CD4-positive, alpha-beta T cell treated with Interleukin-6 for 4 hours (primary cell): ENCODE results near the gene SERPINA12.
A peak's percentile ranks its signal among the peaks of the same experiment; 100 is the strongest.
"Not testable (repeated sequence)": the region's sequence is repeated elsewhere in the genome, so short reads cannot be mapped to it uniquely, and the experiment has no call there.

Experiments used
- DNase-seq: peaks from one replicate; pipeline ENCODE4 v3.0.0-alpha.2; 2020; ENCODE audit warnings: mixed read lengths

SERPINA12 gene

DNA sequence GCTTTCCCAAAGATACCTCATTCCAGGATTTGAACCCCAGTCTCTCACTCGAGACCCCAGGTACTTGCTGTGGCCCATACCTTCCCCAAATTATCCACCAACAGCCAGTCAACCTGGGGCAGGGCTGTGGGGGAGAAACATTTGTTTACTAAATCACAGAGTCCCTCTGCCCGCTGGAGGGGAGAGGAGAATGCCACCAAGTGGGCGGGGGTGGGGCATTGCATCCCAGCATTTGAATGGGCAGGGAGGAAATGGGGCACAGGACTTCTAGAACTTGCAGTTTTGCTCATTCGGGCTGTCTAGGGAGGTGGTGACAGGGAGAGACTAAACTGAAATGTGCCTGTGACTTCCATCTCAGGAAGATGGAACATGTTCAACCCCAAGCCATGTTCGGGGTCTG lies 22.4 kb downstream of the SERPINA12 start:
- DNase-seq = no peak

DNA sequence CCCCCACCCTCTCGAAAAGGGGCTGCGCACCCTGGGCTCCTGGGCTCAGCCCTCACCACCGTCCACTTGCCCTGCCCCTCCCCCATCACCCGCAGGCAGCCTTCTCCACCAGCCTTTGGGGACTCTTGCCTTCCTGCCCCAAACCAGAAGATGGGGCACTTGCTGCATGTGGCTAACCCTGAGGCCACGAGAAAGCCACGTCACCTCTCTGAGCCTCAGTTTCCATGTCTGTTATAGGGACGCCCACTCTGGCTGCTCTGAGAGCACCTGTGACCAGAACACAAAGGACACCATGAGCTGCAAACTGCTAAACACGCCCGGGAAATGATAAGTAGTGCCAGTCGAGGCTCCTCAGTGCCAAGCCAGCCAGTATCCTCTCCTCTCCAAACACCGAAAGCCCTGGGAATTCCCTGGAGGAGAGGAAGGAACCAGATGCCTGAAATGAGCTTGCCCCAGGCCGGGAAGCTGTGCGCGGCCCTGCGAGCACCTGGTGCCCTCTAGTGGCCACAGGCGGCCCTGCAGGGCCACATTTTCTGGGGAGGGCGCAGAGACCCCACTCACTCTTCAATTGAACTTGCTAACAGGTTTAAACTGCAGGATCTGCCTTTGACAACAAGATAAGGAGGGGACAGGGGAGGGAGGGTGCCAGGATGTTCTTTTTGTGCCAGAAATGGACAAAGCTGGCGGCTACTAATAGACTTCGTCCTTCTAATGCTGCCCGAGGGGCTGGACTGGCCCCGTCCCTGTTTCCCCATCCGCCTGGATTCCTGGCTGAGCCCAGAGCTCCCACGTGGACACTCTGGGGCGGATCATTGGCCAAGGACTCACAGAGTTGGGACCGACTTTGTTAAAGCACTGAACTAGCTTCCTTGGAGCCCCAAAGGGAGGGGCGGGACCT lies 23.1 kb downstream of the SERPINA12 start:
- DNase-seq = peak; percentile 31

DNA sequence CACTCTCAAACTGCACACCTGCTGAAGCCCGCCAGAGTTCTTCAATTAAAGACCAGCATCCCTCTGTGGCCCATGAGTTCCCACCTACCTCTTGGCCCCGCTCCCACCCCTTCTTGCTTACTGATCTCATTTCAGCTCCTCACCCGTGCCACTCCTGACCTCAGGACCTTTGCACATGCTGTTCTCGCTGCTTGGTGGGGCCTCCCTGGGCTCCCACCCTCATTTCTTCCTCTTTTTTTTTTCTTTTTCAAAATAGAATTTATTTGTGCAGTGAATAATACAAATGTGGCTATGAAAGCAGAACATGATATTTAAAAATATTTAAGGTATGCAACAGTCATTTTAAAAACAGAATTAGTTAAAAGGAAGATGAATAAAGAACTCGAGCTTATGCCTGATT lies 24.8 kb downstream of the SERPINA12 start:
- DNase-seq = no peak

DNA sequence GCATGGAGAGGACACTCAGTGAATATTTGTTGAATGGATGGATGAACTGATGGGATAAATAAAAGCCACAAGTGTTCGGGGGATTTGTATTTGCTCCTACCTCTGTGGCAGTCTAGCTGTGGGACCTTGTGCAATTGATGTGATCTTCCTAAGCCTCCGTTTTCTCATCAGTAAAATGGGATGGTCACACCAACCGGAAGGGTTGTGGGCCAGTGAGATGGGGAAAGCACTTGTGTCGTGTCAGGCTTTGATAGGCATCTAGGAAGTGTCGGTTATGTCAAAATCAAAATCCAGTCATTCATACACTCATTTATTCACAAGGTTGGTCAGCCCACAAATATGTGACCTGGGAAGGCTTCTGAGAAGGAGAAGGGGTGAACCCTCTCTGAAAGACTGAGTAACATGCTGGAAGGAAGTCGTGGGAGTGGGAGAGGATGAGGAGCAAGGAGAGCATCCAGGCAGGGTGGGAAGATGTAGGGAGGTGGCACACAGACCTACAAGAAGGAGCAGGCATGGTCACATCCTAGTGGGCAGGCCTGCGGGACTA lies 25.5 kb downstream of the SERPINA12 start:
- DNase-seq = no peak

DNA sequence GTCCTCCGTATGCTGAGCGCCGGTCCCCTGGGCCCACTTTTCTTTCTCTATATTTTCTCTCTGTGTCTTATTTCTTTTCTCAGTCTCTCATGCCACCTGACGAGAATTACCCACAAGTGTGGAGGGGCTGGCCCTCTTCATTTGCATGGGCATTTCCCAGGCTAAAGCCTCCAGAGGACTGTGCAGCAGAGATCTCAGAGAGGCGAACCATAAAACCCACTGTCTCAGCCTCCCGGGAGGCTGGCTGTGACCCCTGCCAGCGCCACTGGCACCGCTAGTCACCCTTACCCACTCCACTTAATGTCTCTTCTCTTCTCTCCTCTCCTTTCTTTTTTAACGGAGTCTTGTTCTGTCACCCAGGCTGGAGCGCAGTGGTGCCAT lies 26.2 kb downstream of the SERPINA12 start:
- DNase-seq = no peak

DNA sequence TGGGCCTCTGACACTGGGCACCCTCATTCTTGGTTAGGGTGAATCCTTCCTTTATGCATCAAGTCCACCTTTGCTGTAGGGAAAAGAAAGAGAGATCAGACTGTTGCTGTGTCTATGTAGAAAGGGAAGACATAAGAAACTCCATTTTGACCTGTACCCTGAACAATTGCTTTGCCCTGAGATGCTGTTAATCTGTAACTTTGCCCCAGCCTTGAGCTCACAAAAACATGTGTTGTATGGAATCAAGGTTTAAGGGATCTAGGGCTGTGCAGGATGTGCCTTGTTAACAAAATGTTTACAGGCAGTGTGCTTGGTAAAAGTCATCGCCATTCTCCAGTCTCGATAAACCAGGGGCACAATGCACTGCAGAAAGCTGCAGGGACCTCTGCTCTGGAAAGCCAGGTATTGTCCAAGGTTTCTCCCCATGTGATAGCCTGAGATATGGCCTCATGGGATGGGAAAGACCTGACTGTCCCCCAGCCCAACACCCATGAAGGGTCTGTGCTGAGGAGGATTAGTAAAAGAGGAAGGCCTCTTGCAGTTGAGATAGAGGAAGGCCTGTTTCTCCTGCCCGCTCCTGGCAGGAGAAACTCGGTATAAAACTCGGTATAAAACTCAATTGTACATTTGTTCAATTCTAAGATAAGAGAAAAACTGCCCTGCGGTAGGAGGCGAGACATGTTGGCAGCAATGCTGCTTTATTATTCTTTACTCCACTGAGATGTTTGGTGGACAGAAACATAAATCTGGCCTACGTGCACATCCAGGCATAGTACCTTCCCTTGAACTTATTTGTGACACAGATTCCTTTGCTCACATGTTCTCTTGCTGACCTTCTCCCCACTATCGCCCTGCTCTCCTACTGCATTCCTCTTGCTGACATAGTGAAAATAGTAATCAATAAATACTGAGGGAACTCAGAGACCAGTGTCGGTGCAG lies 26.9 kb downstream of the SERPINA12 start:
- not testable (repeated sequence) for DNase-seq

DNA sequence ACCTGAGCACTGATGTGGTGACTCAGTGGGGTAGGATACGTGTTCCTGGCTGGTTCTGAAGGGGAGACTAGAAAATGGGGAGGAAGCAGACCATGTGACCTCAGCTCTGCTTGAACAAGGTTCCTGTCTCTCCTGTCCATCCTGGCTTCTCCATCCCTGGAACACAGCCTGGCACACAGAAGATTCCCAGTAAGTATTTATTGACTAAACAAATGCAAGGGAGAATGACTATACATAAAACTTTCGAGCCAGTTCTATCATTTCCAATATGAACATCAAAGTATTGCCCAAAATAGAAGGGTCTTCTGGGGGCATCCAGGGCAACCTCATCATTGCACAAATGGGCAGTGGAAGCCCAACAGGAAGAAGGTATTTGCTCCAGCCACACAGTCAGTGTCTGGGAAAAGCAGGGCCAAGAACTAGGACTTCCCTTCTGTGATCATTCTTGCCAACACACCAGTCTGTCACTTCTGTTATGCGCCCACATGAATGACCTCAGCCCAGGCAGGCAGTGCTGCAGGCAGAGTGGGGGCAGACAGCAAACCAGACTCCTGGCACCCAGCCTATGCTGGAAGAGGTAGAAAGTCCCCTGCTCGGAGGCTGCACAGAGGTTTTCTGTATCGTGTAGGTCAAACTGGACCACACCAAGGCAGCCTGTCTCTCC lies 27.7 kb downstream of the SERPINA12 start:
- DNase-seq = no peak

DNA sequence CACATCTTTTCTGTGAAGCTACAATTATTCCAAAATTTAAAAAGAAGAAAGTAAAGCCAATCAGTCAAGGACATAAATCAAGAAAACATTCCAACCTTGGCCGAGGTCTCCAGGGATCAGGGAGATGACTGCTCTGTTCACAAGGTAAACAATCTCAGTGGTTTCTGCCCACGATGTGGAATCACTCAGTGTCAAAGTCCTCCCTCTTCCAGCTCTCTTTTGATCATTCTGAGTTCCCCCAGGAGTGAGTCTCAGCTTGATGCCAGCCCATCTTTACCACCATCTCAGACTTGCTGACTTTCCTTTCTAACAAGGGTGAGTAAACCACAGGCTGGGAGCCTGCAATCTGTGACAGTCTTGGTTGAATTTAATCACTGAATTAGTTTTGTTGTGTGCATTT lies 28.5 kb downstream of the SERPINA12 start:
- no peak for DNase-seq

DNA sequence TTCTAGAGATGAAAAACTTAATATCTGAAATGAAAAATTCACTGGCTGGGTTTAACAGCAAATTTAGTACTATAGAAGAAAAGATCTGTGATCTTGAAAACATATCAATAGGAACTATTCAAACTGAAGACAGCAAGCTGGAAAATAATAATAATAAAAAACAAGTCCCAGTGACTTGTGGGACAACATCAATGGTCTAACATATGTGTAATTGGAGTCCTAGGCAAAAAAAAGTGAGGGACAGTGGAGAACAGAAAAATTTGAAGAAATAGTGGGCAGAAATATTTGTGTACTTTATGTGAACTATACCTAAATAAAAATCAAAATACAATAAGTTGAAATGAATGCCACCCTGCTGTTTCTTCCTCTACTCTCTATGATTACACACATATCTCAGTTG lies 30.8 kb downstream of the SERPINA12 start:
- no peak for DNase-seq

DNA sequence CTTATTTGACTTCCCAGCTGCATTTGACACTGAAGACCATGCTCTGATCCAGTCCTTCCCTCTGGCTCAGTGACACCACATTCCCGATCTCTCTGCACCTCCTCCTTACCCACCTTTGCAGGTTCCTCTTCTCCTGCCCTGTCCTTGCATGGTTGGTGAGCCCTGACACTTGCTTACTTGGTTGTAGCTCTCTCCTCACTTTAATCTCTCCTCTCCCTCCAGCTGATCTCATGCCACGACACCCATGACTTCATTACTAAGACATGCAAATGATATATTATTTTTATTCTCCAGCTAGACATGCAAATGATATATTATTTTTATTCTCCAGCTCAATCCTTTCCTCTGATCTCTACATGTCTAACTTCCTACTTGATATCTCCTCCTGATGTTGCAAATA lies 33.2 kb downstream of the SERPINA12 start, which contains the start of gene SERPINA9:
Gene SERPINA9, minus strand, starts transcription at position 175 of the 400 bp plus-strand sequence. CDS start 6,357 bp downstream, outside the sequence.
- no peak for DNase-seq

DNA sequence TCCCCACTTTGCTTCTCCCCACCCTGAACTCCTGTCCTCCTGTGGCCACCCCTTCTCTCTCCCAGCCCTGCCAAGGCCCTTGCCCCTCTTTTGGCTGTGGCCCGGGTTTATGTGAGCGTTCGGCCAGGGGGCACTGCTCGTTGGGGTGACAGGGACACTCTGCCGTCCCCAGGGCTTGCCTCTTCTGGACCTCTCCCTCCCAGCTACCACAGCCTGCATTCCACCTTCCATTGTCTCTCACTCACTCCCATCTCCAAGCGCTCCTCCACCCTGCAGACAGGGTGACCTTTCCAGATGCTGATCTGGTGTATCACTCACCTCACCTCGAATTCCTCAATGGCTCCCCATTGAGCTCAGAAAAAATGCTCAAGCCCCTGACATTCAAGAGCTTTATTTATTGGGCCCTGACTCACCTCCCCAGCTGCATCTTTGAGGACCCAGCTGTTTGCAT lies 34.7 kb downstream of the SERPINA12 start:
- DNase-seq = no peak

DNA sequence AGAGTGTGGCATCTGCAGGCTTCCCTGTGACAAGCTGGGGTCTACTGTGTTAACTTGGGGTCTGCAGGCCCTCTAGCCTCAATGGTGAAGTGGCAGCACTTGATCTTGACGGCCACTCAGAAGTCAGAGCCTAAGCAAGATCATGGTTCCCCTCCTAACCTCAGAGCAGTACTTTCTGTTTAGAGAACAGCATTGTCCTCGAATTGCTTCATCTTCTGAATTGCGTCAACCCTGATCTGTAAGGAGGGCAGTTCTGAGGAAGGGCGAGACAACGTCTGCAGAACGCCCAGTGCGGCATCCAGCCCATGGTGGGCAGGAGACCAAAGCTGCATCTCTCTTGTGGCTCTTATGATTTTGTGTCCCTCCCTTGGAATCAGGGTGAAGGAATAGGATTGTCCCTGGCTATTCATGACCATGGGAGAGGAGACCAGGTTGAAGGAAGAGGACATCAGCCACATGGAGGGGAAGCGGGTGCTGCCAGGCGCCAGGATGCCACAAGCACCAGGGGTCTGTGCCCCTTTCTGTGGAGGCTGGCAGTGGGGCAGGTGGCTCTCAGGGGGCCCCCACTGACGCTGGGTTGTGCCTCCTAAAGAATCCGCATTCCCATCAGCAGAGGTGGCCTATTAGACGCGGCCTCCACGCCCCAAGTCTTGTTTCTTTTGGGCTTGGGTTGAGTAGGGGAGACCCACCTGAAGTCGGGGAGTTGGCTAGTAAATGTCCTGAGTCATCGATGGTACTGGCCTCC lies 35.4 kb downstream of the SERPINA12 start:
- no peak for DNase-seq

DNA sequence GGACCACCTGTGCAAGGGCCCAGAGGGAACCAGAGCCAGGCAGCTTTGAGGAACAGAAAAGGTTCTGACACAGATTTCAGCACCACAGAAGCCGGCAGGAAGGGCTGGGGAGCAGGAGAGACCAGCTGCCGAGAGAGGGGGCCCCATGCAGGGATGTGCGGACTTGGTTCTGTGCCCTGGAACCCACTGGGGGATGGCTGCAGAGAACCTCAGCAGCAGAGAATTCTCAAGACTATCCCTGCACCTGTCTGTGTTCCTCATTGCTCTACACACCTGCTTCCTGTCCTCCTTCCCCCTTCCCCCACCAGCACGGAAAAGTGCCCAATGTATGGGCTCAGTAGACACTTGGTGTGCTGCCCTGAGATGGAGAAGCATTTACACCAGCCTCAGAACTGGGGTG lies 36.4 kb downstream of the SERPINA12 start:
- DNase-seq = no peak

DNA sequence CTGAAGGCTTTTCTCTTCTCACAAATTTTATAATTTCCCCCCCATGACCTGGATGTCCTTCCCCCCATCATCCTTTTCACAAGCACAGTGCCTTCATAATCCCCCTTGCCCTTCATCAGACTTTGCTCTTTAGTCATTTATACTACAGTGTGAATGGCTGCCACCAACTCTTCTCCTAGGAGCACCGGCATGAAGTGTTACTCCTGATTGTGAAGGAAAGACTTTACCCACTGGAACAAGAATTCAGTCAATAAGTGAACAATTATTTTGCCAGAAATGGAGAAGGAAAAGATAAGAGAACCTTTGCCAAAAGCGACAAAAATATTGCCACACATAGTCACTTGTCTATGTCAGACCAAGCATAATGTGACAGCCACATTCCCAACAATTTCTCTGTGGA lies 38.2 kb downstream of the SERPINA12 start:
- no peak for DNase-seq

DNA sequence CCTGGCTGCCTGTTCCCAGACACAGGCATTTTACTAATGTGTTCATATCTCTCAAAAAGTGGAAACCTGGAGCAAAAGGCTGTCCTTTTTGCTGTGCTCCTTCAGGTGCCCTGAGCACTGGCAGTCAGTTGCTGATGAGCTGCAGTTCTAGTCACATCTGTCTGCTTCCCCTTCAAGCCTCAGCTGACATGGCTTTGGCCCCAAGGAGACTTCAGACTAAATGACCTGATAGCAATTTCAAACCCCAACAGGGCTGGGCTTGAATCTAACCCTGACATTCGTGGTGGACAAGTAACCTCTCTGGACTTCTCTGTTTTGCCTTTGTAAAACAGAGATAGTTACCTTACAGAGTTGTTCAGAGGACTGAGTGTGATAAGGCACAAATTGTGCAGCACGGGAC lies 39.0 kb downstream of the SERPINA12 start:
- DNase-seq = no peak

DNA sequence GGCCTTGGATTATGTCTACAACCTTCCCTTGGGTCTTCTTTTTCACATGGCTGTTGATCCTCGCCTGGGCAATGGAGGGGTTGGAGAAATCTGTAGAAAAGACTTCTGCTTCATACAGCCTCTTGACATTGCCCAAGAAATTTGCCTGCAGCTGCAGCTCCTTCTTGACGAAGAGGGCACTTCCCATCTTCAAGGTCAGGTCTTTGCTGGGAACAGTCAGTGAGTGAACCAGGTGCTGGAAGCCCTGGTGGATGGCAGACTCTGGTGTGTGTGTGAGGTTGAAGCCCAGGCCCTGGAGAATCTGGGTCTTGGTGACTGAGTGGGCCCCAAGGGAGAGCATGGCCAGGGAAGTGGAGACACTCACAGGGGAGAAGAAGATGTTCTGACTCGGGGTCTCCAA lies 40.0 kb downstream of the SERPINA12 start:
- no peak for DNase-seq

DNA sequence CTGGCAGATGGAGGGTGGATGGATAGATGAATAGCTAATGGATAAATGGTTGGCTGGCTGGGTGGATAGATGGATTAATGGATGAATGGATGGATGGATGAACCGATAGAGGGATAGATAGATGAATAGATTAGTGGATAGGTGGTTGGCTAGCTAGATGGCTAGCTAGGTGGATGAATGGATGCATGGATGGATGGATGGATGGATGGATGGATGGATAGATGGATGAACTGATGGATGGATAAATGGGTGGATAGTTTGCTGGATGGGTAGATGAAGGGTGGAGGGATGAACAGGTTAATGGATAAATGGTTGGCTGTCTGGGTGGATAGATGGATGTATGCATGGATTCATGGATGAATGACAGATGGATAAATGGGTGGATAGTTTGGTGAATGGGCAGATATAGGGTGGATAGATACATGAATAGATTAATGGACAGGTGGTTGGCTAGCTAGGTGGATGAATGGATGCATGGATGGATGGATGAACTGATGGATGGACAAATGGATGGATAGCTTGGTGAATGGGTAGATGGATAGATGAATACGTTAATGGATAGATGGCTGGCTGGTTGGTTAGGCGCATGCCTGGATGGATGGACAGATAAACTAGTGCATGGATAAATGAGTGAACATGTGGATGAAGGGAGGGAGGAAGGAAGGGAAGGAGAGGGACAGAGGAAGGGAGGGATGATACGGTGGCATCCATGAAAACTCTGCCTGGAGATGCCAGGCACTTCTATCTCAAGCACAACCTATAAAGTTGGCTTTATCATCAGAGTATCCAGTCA lies 41.3 kb downstream of the SERPINA12 start:
- no peak for DNase-seq

DNA sequence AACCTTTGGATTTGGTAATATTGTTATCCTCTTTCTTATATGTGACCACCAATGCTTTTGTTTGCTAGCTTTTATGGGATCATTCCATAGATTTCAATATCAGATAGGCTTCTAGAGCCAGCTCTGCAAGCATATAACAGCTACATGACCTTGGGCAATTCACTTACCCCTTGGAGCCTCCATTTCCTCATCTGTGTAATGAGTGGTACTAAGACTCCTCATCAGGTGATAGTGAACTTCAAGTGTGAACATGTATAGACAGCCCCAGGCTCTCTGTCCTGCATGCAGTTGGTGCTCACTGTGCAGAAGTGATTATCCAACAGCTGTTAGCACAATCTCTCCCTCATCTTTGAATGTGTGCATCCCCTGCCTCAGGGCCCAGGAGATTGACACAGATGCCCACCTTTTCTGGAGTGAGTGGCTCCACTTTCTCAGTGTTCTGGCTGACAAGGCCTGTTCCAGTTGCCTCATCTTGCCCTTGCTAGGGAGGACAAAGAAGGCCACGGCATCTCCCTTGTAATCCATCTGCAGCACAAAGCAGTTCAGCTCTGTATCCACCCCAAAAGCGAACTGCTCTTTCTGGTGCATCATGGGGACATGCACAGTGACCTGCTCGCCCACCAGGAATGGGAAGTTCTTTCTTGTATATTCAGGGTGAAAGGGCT lies 42.4 kb downstream of the SERPINA12 start:
- no peak for DNase-seq

DNA sequence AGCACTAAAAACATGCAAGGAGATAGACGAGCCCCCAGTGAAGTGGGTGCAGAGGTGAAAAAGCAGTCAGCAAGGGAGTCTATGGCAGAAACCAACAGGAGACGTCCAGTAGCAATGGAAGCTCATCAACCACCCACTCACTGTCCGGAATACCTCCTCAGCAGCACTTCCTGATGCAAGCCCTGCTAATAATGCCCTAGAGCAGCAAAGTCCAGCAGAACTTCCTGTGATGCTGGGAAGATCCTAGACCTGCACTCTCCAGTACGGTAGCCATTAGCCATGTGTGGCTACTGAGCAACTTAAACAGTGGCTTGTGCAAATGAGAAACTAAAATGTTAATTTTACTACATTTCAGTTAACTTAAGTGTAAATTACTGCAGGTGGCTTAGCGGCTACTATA lies 44.2 kb downstream of the SERPINA12 start:
- no peak for DNase-seq

DNA sequence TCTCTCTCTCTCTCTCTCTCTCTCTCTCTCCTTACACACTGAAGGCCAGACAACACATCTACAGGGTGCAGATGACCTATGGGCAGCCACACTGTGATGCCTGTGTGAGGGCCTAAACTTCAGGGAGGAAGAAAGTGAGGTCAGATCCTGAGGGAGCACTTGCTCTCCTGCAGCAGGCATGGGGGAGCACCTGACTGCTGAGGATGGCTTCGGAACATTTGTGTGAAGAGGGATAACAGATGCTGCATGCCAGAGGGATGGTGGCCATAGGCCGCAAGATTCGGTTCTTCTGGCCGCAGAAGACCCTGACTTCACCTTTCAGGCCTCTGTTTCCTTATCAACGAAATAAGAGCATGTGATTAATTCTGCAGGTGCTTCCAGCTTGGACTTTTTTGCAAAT lies 45.0 kb downstream of the SERPINA12 start:
- no peak for DNase-seq
